ENCODE measurements around the gene SLC22A2. TPM values are rescaled to one million over a fixed set of nuclear protein-coding genes. Genes with fewer than 3 reads are reported as not detected.

SLC22A2 gene
- polyA plus RNA-seq, 2 donors, result 0.18 TPM; not detected in 1

DNA sequence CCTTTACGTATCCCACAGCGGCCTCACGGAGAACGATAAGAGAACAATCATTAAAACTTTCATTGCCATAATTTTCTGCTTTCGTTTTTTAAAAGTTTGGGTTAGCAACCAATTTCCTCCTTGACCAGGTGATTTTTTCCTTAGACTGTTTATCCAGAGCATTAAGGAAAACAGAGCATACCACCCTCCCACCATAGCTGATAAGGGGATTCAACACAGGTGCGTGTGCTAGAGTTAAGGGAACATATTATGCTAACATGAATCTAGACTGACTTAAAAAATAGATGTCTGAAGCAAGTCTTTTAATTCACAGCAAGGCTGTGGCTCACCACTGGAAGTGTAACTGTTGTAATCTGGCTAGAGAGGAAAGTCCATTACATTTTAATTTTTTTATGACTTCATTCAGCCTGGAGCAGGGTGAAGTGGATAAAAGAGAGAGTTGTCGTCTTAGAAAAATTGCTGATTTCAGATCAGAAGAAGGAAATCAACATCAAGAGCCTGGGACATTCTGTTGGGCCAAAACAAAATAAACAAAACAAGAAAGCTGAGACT lies 5.5 kb upstream of the SLC22A2 start:
- H3K36me3 ChIP-seq (ENCODE audit: control insufficient read depth in 2 of 2, insufficient read depth in 2 of 2, low read length in 1 of 2), result no peaks in the 10 kb centered on the region
- H3K4me1 ChIP-seq (ENCODE audit: control insufficient read depth in 2 of 2, insufficient read depth in 2 of 2, low read length in 1 of 2), result no peaks in the 10 kb centered on the region
- no peak overlapping the region for H3K27ac ChIP-seq (ENCODE audit: low read depth in 2 of 2, low read length in 1 of 2)
- 74 to 77% methylated on average over 7 of the region's 7 CpGs for WGBS, 2 donors
- no peaks in the 10 kb centered on the region for H3K9me3 ChIP-seq (ENCODE audit: control insufficient read depth in 2 of 2, insufficient read depth in 1 of 2, low read depth in 1 of 2, low read length in 1 of 2)
- no peaks in the 10 kb centered on the region for H3K27me3 ChIP-seq (ENCODE audit: control insufficient read depth in 1 of 2, insufficient read depth in 2 of 2, low read length in 2 of 2)
- no peak overlapping the region for H3K4me3 ChIP-seq (ENCODE audit: low read depth in 1 of 2, low read length in 2 of 2)

DNA sequence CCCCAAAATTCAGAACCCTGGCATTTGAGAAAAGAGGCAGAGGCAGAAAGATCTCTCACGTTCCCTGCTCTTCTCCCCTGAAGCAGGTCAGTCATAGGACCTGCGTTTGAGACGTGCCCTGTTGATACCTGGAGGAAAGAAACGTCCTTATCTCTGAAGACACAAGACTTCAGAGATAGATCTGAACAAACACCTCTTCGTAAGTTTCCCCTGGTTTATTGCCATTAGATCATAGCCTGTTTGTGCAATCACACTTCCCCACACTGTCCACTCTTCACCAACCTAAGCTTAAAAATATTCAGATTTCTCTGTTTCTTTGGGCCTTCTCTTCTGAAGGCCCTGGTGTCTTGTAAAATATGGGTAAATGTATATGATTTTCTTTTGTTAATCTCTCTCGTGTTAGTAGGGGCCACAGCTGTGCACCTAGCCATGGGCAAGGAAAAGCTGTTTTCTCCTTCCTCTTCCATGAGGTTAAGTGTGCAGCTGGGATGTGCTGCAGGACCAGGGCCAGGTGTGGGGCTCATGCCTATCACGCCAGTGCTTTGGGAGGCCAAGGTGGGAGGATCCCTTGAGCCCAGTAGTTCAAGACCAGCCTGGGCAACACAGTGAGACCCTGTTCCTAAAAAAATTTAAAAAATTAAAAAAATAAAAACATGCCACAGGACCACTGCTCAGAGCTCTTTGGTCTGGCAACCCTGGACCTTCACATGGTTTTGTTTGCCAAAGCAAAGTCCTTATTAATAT lies 4.7 kb upstream of the SLC22A2 start:
- Histone ChIP-seq H3K9me3 (ENCODE audit: control insufficient read depth in 2 of 2, insufficient read depth in 1 of 2, low read depth in 1 of 2, low read length in 1 of 2) (no peaks in the 10 kb centered on the region), H3K27me3 (ENCODE audit: control insufficient read depth in 1 of 2, insufficient read depth in 2 of 2, low read length in 2 of 2) (no peaks in the 10 kb centered on the region), H3K27ac (ENCODE audit: low read depth in 2 of 2, low read length in 1 of 2) (no peak overlapping the region), H3K36me3 (ENCODE audit: control insufficient read depth in 2 of 2, insufficient read depth in 2 of 2, low read length in 1 of 2) (no peaks in the 10 kb centered on the region), H3K4me1 (ENCODE audit: control insufficient read depth in 2 of 2, insufficient read depth in 2 of 2, low read length in 1 of 2) (no peaks in the 10 kb centered on the region), H3K4me3 (ENCODE audit: low read depth in 1 of 2, low read length in 2 of 2) (no peak overlapping the region)
- WGBS, 2 donors, result 65 to 82% methylated on average over 7 of the region's 7 CpGs

DNA sequence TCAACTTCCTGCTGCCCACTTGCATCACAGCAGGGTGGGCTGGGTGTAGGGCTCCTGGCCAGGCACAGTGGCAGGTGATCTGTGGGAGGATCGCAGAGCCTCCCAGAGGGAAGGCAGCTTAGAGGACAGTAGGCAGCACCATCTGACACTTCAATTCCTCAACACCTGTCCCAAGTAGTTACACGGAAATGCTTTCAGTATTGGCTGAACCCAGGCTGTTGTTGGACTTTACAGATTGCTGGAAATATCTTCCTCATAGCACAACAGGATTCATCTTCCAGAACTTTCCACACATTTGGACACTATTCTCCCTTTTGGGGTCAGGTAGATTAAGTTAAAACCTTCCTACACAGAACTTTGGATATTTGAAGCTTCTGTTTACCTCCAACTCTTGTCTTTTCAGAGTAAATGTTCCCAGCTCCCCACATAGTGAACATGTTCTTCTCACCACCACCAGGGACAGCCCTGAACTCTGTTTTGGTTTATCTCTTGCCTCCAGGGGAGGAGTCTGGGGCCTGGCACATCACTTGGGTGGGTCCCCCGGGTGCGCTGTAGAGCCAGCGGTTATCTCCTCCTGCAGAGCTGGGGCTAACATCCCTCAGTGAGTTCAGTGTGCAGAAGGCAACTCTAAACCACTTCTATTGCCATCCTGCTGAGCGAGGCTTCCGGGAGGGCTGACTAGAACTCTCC lies 3.5 kb upstream of the SLC22A2 start:
- WGBS, 2 donors, result 76 to 83% methylated on average over 7 of the region's 7 CpGs
- H3K27me3 ChIP-seq (ENCODE audit: control insufficient read depth in 1 of 2, insufficient read depth in 2 of 2, low read length in 2 of 2), result no peaks in the 10 kb centered on the region
- no peaks in the 10 kb centered on the region for H3K9me3 ChIP-seq (ENCODE audit: control insufficient read depth in 2 of 2, insufficient read depth in 1 of 2, low read depth in 1 of 2, low read length in 1 of 2)
- no peak overlapping the region for H3K4me3 ChIP-seq (ENCODE audit: low read depth in 1 of 2, low read length in 2 of 2)
- H3K4me1 ChIP-seq (ENCODE audit: control insufficient read depth in 2 of 2, insufficient read depth in 2 of 2, low read length in 1 of 2), result no peaks in the 10 kb centered on the region
- no peak overlapping the region for H3K27ac ChIP-seq (ENCODE audit: low read depth in 2 of 2, low read length in 1 of 2)
- H3K36me3 ChIP-seq (ENCODE audit: control insufficient read depth in 2 of 2, insufficient read depth in 2 of 2, low read length in 1 of 2), result no peaks in the 10 kb centered on the region

DNA sequence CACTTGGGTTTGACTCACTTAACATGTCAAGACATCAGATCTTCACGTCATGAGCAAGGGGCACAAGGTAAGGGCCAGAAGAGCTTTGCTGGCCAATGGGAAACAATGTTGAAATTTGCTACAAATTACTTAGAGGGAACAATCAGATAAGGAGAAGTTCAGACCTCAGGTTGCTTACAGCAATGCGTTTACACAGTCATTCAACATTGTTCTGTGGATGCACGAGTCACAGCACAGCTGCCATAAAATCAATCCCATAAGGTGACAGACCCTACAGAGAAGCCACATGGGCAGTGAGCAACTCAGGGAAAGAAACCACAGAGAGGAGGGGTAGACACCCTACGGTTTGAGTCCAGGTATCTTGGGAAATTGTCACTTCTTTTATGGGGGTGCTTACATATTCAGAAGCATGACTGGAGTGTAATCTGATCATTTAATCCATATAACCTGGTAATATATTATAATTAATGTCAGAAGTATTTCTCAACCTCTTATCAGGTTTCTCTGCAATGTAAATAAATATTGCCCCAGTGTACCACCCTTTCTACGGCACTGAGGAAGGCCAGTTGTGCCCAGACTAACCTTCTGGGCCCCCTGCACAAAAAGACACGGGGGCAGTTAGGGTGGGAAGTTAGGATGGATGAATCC lies 2.3 kb upstream of the SLC22A2 start:
- H3K36me3 ChIP-seq (ENCODE audit: control insufficient read depth in 2 of 2, insufficient read depth in 2 of 2, low read length in 1 of 2), result no peaks in the 10 kb centered on the region
- no peak overlapping the region for H3K27ac ChIP-seq (ENCODE audit: low read depth in 2 of 2, low read length in 1 of 2)
- no peaks in the 10 kb centered on the region for H3K27me3 ChIP-seq (ENCODE audit: control insufficient read depth in 1 of 2, insufficient read depth in 2 of 2, low read length in 2 of 2)
- no peak overlapping the region for H3K4me3 ChIP-seq (ENCODE audit: low read depth in 1 of 2, low read length in 2 of 2)
- no peaks in the 10 kb centered on the region for H3K4me1 ChIP-seq (ENCODE audit: control insufficient read depth in 2 of 2, insufficient read depth in 2 of 2, low read length in 1 of 2)
- no peaks in the 10 kb centered on the region for H3K9me3 ChIP-seq (ENCODE audit: control insufficient read depth in 2 of 2, insufficient read depth in 1 of 2, low read depth in 1 of 2, low read length in 1 of 2)
- WGBS, 2 donors, result 58 to 68% methylated on average over 6 of the region's 6 CpGs

DNA sequence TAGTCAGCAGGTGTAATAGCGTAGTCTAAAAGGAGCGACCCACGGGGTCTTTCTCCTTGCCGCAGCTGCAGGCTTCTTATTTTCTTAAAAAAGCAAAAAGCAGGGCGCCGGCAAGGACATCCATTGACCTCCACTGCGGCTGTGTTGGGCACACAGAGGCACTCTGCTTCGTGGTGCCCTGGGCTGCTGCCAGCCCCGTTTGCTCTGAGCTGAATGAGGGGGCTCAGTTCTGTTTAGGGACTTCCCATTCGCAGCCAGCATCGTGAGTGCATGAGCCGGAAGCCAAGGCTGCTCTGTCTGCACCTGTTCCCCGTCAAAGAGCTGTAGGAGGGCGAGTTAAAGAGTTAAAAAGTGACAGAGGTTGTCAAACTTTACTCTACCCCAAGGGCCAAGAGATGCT lies 1.7 kb upstream of the SLC22A2 start:
- H3K9me3 ChIP-seq (ENCODE audit: control insufficient read depth in 2 of 2, insufficient read depth in 1 of 2, low read depth in 1 of 2, low read length in 1 of 2), result no peaks in the 10 kb centered on the region
- H3K27ac ChIP-seq (ENCODE audit: low read depth in 2 of 2, low read length in 1 of 2), result no peak overlapping the region
- no peaks in the 10 kb centered on the region for H3K36me3 ChIP-seq (ENCODE audit: control insufficient read depth in 2 of 2, insufficient read depth in 2 of 2, low read length in 1 of 2)
- H3K27me3 ChIP-seq (ENCODE audit: control insufficient read depth in 1 of 2, insufficient read depth in 2 of 2, low read length in 2 of 2), result no peaks in the 10 kb centered on the region
- H3K4me3 ChIP-seq (ENCODE audit: low read depth in 1 of 2, low read length in 2 of 2), result no peak overlapping the region
- WGBS, 2 donors, result 79 to 83% methylated on average over 14 of the region's 14 CpGs
- H3K4me1 ChIP-seq (ENCODE audit: control insufficient read depth in 2 of 2, insufficient read depth in 2 of 2, low read length in 1 of 2), result no peaks in the 10 kb centered on the region

DNA sequence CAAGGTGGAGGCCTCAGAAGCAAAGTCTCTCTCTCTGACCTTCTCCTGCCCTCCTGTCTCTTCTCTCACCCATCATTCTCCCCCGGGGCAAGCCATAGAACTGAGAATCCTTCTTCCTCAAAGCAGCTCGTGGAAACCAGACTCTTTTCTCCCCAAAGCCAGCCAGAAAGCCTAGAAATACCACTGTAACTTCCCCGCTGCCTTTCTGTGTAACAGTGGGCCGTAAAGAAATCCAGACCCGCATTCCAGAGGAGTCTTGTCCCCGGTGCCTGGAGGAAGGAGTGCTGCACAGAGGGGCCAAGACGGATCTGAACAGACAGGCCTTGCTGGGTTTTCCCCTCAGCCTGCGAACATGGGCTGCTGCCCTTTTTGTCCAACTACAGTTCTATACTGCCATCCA lies 977 bp upstream of the SLC22A2 start:
- Histone ChIP-seq H3K4me3 (ENCODE audit: low read depth in 1 of 2, low read length in 2 of 2) (no peak overlapping the region), H3K4me1 (ENCODE audit: control insufficient read depth in 2 of 2, insufficient read depth in 2 of 2, low read length in 1 of 2) (no peaks in the 10 kb centered on the region), H3K36me3 (ENCODE audit: control insufficient read depth in 2 of 2, insufficient read depth in 2 of 2, low read length in 1 of 2) (no peaks in the 10 kb centered on the region), H3K27me3 (ENCODE audit: control insufficient read depth in 1 of 2, insufficient read depth in 2 of 2, low read length in 2 of 2) (no peaks in the 10 kb centered on the region), H3K9me3 (ENCODE audit: control insufficient read depth in 2 of 2, insufficient read depth in 1 of 2, low read depth in 1 of 2, low read length in 1 of 2) (no peaks in the 10 kb centered on the region), H3K27ac (ENCODE audit: low read depth in 2 of 2, low read length in 1 of 2) (no peak overlapping the region)
- 29 to 39% methylated on average over 8 of the region's 8 CpGs for WGBS, 2 donors

DNA sequence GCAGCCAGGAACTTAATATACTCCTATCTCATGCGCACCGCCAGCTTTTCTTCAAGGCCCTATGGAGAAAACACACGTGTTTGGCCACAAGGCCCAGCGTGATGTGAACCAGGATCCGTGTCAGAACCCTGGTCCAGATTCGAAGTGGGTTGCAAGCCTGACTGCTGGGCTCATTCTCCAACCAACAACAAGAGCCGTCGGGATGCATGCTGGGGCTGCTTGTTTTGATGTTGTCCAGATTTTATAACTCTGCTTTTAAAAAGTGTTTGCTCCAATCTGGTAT lies 463 bp upstream of the SLC22A2 start:
- 88 to 89% methylated on average over 8 of the region's 8 CpGs for WGBS, 2 donors
- Histone ChIP-seq H3K4me3 (ENCODE audit: low read depth in 1 of 2, low read length in 2 of 2) (no peak overlapping the region), H3K27ac (ENCODE audit: low read depth in 2 of 2, low read length in 1 of 2) (no peak overlapping the region), H3K4me1 (ENCODE audit: control insufficient read depth in 2 of 2, insufficient read depth in 2 of 2, low read length in 1 of 2) (no peaks in the 10 kb centered on the region), H3K9me3 (ENCODE audit: control insufficient read depth in 2 of 2, insufficient read depth in 1 of 2, low read depth in 1 of 2, low read length in 1 of 2) (no peaks in the 10 kb centered on the region), H3K27me3 (ENCODE audit: control insufficient read depth in 1 of 2, insufficient read depth in 2 of 2, low read length in 2 of 2) (no peaks in the 10 kb centered on the region), H3K36me3 (ENCODE audit: control insufficient read depth in 2 of 2, insufficient read depth in 2 of 2, low read length in 1 of 2) (no peaks in the 10 kb centered on the region)

DNA sequence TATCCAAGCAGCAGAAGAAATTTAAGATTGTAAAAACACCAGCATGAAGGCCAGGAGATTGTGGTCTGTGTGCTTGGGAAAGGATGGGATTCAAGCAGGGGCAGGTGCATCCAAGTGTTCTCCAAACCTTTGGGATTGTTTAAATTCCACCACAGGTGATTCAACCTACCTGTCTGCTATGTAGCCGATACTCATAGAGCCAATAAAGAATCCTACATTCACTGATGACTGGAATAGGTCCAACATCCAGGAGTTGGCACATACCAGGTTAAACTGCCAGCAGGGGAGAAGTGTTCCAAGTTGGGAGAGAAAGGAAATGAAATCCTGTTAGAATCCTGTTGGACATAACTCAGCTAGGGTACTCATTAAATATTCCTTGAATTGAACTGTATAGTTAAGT lies 2.2 kb downstream of the SLC22A2 start:
- H3K4me1 ChIP-seq (ENCODE audit: control insufficient read depth in 2 of 2, insufficient read depth in 2 of 2, low read length in 1 of 2), result no peaks in the 10 kb centered on the region
- no peak overlapping the region for H3K27ac ChIP-seq (ENCODE audit: low read depth in 2 of 2, low read length in 1 of 2)
- no peak overlapping the region for H3K4me3 ChIP-seq (ENCODE audit: low read depth in 1 of 2, low read length in 2 of 2)
- H3K27me3 ChIP-seq (ENCODE audit: control insufficient read depth in 1 of 2, insufficient read depth in 2 of 2, low read length in 2 of 2), result no peaks in the 10 kb centered on the region
- no peaks in the 10 kb centered on the region for H3K9me3 ChIP-seq (ENCODE audit: control insufficient read depth in 2 of 2, insufficient read depth in 1 of 2, low read depth in 1 of 2, low read length in 1 of 2)
- 53 to 55% methylated on average over 1 of the region's 1 CpG for WGBS, 2 donors
- H3K36me3 ChIP-seq (ENCODE audit: control insufficient read depth in 2 of 2, insufficient read depth in 2 of 2, low read length in 1 of 2), result no peaks in the 10 kb centered on the region

DNA sequence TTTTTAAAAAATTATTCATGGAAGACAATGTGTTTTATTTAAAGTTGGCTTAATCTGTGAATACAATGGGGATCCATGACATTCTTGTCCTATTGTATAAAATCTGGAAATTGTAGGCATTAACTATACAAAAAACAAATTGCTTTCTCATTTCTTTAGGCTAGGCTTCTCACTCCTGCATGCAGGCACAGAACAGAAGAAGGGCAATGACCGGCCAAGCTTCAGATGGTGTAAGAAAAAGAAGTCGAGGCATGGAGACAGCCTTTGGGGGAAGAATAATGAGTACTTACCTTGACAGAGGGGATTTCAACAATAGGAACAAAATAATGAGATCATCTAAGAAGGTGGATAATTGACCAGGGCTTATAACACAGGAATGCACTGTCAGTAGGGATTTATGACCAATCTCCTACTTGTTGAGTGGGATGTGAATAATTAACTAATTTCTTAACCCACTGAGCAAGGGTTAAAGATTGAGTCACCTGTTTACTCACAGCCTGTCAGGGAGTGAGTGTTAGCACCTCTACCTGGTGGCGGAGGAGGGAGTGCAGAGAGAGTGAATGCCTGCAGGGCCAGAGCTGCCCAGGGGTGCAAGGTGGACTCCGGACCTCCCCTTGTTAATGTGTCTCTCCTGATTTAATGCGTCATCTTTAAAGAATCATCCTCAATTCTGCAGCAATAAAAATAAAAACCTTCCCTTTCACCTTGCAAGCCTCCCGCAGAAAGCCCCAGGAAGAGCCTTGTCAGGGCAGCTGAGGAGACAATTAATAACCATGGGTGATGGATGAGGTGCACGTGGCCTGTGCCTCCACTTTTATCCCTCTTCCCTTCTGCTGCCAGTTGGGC lies 3.9 kb downstream of the SLC22A2 start:
- no peaks in the 10 kb centered on the region for H3K9me3 ChIP-seq (ENCODE audit: control insufficient read depth in 2 of 2, insufficient read depth in 1 of 2, low read depth in 1 of 2, low read length in 1 of 2)
- H3K36me3 ChIP-seq (ENCODE audit: control insufficient read depth in 2 of 2, insufficient read depth in 2 of 2, low read length in 1 of 2), result no peaks in the 10 kb centered on the region
- no peak overlapping the region for H3K4me3 ChIP-seq (ENCODE audit: low read depth in 1 of 2, low read length in 2 of 2)
- no peaks in the 10 kb centered on the region for H3K27me3 ChIP-seq (ENCODE audit: control insufficient read depth in 1 of 2, insufficient read depth in 2 of 2, low read length in 2 of 2)
- H3K4me1 ChIP-seq (ENCODE audit: control insufficient read depth in 2 of 2, insufficient read depth in 2 of 2, low read length in 1 of 2), result no peaks in the 10 kb centered on the region
- WGBS, 2 donors, result 51 to 58% methylated on average over 7 of the region's 7 CpGs
- no peak overlapping the region for H3K27ac ChIP-seq (ENCODE audit: low read depth in 2 of 2, low read length in 1 of 2)

Measured in esophagus (tissue), 2 donors.